HG03378 (cell line): Measurements from ENCODE around the gene SLC39A5.
"Not testable (repeated sequence)": the region's sequence is repeated elsewhere in the genome, so short reads cannot be mapped to it uniquely, and the experiment has no call there.

ENCODE experiments used
- ATAC-seq: cut with Tn5 transposase; IDR thresholded peaks from one replicate; pipeline ENCODE4 v1.9.1; 2021; ENCODE audit warnings: mild to moderate bottlenecking, moderate library complexity; ENCODE audit not compliant: unreplicated experiment

The SLC39A5 gene

DNA sequence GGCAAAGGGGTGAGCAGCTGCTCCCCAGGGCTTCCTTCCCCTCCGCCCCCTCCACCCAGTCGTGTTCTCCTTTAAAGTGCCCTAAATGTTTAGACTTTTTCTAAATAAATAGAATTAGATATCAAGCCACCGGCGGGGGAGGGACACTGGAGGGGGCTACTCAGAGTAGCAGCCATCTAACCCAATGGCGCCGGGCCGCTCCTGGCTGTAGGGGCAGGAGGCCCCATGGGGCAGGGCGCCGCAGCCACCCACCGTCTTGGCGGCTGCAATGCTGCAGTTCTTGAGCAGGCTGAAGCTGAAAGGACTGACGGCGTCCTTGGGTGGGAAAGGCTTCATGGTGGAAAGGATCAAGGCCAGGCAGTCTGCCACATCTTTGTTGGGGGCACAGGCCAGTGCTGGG lies 13.1 kb downstream of the SLC39A5 start:
- no peak for ATAC-seq

GRCh38 chr12:56243731-56244181 lies 13.9 kb downstream of the SLC39A5 start:
- no peak for ATAC-seq

GRCh38 chr12:56244494-56244893 lies 14.6 kb downstream of the SLC39A5 start:
- no peak for ATAC-seq

DNA sequence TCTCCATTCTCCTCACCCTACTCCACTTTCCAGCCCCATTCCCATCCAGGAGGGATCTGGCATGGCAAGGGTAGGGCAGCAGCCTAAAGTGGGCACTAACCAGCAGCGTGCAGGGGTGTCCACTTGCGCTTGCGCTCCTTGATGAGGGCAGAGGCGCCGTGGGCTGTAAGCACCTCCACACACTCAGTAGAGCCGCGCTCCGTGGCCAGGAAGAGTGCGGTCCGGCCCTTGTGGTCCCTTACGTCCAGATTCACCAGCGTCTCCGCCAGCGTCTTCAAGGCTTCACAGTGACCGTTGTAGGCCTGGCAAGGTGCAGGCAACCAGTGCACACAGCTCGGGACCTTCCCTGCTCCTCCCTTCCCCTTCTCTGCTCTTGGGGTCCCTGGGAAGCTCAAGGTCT lies 18.1 kb downstream of the SLC39A5 start:
- no peak for ATAC-seq

DNA sequence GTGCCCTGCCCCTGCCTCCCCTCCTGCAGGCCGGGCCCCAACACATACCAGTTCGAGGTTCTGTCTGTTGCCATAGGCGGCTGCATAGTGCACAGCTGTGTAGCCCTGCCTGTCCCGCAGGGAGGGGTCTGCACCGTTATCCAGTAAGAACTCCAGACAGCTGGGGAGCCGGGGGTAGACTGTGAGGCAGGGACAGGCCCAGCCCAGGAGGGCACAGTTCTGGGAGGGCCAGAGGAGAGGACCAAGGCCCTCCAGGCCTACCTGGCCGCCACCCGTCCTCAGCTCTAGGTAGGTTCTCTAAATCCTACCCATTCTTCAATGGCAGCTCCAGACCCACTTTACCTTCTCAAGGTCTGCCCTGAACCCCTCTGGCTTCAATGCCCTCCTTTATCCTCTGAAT lies 18.9 kb downstream of the SLC39A5 start:
- no peak for ATAC-seq

DNA sequence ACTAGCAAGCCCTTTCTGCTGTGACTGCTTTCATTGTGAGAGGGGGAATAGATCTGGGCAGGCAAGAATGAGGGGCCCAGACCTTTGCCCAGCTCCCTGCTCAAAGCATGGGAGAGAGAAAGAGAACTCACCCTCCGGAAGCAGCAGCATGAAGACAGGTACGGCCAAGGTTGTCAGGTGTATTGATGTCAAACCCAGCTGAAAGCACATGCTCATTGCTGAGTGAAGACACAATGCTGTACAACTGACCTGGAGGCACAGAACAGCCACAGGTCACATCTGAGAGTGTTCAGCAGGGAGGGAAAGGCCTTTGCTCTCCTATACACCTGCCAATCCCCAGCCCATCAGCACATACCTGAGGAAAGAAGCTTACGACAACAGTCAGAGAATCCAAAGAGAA lies 22.8 kb downstream of the SLC39A5 start:
- no peak for ATAC-seq

GRCh38 chr12:56253091-56253490 lies 23.2 kb downstream of the SLC39A5 start:
- ATAC-seq, result no peak

DNA sequence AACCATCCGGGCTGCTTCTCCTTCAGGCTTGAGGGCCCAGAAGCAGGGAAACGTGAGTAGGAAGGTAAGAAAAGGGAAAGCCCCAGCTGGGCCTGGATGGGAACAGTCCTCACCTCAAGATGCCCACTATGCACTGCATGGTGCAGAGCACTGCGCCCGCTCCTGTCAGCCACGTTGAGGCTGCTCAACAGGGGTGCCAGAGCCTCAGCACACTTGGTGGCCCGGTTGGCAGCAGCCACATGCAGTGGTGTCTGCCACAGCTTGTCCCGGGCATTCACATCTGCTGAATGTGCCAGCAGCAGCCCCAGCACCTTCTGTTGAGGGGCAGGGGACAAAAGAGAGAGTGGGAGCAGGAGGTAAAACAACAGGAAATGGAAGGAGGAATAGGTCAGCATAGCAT lies 25.8 kb downstream of the SLC39A5 start:
- no peak for ATAC-seq

DNA sequence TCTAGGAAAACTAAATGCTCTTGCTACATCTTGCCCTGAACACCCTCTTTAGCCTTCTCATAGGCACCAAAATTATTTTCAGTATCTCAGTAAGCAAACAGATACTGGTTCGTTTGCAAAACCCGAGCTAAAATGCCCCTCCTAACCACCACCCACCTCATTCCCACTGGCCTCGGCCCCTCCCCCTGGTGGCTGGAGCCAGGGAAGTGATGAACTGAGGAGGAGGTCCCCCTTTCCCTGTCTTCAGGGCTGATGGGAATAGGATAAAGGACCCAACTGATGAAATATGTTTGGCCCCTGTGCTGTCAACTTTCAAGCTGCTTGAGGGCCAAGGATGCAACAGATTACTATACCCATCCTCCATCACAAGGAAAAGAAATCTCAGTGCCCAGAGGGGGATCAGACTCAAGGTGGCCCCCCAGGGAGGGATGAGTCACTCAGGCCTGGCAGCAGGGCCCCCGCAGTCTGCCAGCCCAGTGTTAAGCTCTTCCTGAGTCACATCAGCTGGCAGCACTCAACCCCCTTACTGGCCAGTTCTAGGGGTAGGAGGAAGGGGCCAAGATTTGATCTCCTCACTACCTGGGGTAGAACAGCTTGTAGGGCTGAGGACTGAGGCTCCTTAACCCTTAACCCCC lies 26.6 kb downstream of the SLC39A5 start:
- ATAC-seq, result no peak

DNA sequence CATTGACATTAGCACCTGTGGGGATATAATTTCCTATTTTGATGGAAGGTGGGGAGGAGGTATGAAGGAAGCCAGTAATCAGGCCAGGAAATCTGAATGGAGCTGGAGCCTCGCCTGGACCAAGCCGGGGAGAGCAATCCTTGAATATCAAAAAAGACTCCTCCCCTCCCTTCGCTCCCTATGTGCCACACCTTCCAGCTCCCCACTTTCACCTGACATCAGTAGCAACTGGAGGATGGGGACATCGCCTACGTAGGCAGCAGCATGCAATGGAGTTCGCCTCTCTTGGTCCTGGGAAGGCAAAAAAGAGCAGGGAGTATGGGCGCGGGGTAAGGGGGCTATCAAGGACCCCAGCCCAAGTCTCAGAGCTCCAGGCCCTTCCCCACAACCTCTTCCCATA lies 27.2 kb downstream of the SLC39A5 start:
- no peak for ATAC-seq

DNA sequence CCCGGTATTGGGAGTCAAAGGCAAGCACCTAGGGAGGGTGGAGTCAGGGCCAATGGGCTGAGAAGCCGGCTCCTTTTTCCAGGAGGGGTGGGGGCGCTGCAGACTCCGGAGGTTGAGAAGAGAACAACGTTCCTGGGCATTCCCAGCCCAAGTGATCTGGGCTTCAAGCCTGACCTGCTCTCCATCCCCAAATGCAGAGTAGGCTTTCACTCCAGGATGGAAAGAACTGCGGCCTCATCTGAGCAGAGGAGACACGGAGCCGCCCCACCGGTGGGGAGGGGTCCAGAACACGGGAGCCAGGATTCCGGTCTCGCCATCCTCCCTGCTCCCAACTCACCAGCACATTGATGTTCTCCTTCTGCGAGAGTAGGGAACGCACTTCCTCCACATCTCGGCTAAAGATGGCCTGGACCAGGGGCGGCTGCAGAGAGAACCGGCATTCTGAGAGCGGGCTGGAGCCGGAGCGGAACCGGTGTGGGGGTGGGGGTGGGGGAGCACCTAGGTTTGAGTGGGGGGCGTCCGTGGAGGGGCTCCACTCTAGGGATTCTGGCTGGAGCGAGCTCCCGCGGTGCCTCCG lies 27.7 kb downstream of the SLC39A5 start:
- no peak for ATAC-seq

GRCh38 chr12:56258068-56258819 lies 28.4 kb downstream of the SLC39A5 start, which contains the start of gene ANKRD52:
ANKRD52 (minus strand) TSS chr12:56258384; CDS start chr12:56258269, 115 bp downstream.
- peak; percentile 63 for ATAC-seq

- ATAC-seq, result no peak
Measured at GRCh38 chr12:56258820-56259183, 29.0 kb downstream of the SLC39A5 start.

DNA sequence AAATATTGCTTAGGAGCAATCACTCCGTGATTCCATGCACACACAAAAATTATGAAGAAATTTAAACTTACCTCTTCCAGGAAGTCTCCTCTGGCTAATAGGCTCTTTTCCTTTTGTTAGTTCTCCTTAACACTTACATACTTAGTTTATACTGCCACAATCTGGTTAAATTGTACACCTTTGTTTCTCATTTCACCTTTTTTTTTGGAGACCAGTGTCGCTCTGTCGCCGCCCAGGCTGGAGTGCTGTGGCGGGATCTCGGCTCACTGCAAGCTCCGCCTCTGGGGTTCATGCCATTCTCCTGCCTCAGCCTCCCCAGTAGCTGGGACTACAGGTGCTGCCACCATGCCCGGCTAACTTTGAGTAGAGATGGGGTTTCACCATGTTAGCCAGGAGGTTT lies 30.5 kb downstream of the SLC39A5 start:
- ATAC-seq, result no peak

GRCh38 chr12:56260921-56261320 lies 31.1 kb downstream of the SLC39A5 start:
- ATAC-seq, result no peak

GRCh38 chr12:56261503-56262232 lies 31.8 kb downstream of the SLC39A5 start:
- no peak for ATAC-seq

DNA sequence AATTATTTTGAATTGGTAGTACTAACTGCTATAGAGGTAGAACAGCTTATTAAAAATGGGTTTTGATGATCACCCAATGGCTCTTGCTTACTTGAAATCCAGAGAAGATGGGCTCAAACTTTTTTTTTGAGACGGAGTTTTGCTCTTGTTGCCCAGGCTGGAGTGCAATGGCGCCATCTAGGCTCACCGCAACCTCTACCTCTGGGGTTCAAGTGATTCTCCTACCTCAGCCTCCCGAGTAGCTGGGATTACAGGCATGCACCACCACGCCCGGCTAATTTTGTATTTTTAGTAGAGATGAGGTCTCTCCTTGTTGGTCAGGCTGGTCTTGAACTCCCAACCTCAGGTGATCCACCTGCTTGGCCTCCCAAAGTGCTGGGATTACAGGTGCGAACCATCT lies 33.1 kb downstream of the SLC39A5 start:
- not testable (repeated sequence) for ATAC-seq

GRCh38 chr12:56266068-56266692 lies 36.3 kb downstream of the SLC39A5 start:
- ATAC-seq, result not testable (repeated sequence)

DNA sequence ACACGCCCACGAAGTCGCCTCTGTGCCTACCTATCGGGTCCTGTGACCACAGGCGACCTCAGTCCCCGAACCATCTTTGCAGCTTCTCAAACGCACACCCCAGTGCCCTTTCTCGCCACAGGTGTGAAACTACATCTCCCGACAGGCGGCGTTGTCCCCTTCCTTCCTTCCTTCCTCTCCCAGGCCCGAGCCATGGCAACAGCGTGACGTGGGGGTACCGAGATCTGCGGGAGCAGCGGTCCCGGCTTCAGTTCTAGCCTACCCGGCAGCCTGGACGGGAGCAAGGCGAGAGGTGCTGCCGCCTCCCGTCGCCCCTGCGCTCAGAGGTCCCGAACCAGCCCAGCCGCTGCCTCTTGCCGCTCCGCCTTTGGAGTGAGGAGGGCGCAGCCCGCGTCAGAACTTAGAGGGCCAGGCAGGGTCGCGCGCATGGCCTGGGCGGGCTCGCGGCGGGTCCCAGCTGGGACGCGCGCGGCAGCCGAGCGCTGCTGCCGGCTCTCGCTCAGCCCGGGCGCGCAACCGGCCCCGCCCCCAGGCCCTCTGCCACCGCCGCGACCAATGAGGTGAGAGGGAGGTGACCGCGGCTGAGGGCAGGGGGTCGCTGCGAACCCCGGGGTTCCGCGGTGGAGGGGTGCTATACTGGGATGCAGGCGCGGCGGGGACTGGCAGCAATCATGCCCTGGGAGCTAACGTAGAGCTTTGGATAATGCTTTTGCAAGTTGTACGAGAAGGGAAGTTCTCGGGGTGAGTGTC lies 37.0 kb downstream of the SLC39A5 start, which contains the start of gene COQ10A:
COQ10A (plus strand) TSS at position 250 of the 750 bp plus-strand sequence; CDS start at position 427, 177 bp downstream.
- peak; percentile 63 for ATAC-seq

GRCh38 chr12:56267443-56268071 lies 37.7 kb downstream of the SLC39A5 start:
- no peak for ATAC-seq
